IMR-90 (cell line): ENCODE data around the gene PHACTR2. TPM values are rescaled to one million over a fixed set of nuclear protein-coding genes. Genes with fewer than 3 reads are reported as not detected.
A peak's percentile ranks its signal among the peaks of the same experiment; 100 is the strongest.

Experiments
- ATAC-seq: fragments of 200-7000 bp; cut with Tn5 transposase; 2 replicates; pipeline ENCODE4 v1.9.1; 2020; ENCODE audit warnings: low read depth, mild to moderate bottlenecking, moderate library complexity
- BruUV-seq: library from RNA; stranded (reverse); fragments of 400-500 nt; replicated peaks from 2 replicates; lab custom pipeline; 2021; lab: Mats Ljungman, UMichigan
- CTCF ChIA-PET: fragments of 300-600 bp; formaldehyde crosslinking; extraction: SDS; loops from one replicate; lab custom pipeline; 2021; ENCODE audit warnings: antibody characterized with exemption; lab: Yijun Ruan, JAX
- POLR2A ChIA-PET: fragments of 300-600 bp; sonication (Branson Sonifier 250); formaldehyde crosslinking; loops from one replicate; lab custom pipeline; 2022; ENCODE audit warnings: antibody characterized with exemption; ENCODE audit not compliant: unreplicated experiment; lab: Charles Lee
- DNase-seq: peaks from one replicate; pipeline ENCODE4 v3.0.0; 2013
- H2AFZ ChIP-seq: replicated peaks from 2 replicates; pipeline ENCODE3; 2013; ENCODE audit warnings: low read length, mild to moderate bottlenecking; ENCODE audit not compliant: poor library complexity
- H2AK5ac ChIP-seq: 2 replicates; pipeline ENCODE4 v1.6.1; 2013; ENCODE audit warnings: low read depth, low read length, inconsistent platforms
- H2AK9ac ChIP-seq: replicated peaks from 2 replicates; pipeline ENCODE3; 2013; ENCODE audit warnings: mild to moderate bottlenecking, low read depth, low read length, moderate library complexity; ENCODE audit not compliant: poor library complexity
- H2BK120ac ChIP-seq: 2 replicates; pipeline ENCODE4 v1.6.1; 2013; ENCODE audit warnings: low read depth, low read length, inconsistent platforms
- H2BK15ac ChIP-seq: 3 replicates; pipeline ENCODE4 v1.6.1; 2013; ENCODE audit warnings: low read depth, low read length, inconsistent platforms
- H2BK20ac ChIP-seq: 2 replicates; pipeline ENCODE4 v1.6.1; 2013; ENCODE audit warnings: low read depth, mild to moderate bottlenecking, inconsistent platforms, low read length, moderate library complexity
- H2BK5ac ChIP-seq: 2 replicates; pipeline ENCODE4 v1.6.1; 2013; ENCODE audit warnings: mild to moderate bottlenecking, low read depth, low read length, inconsistent platforms; ENCODE audit not compliant: poor library complexity, severe bottlenecking
- H3K14ac ChIP-seq: replicated peaks from 2 replicates; pipeline ENCODE4 v1.6.1; 2013; ENCODE audit warnings: low read depth, low read length, inconsistent platforms
- H3K18ac ChIP-seq: 2 replicates; pipeline ENCODE4 v1.6.1; 2013; ENCODE audit warnings: low read depth, low read length, control low read depth
- H3K23ac ChIP-seq: 2 replicates; pipeline ENCODE4 v1.6.1; 2013; ENCODE audit warnings: low read depth, low read length, inconsistent platforms
- H3K27ac ChIP-seq: 2 replicates; pipeline ENCODE4 v1.5.1; 2013; ENCODE audit warnings: mild to moderate bottlenecking, control low read depth, low read length; ENCODE audit not compliant: insufficient read depth
- H3K27me3 ChIP-seq: 2 replicates; pipeline ENCODE4 v1.6.1; 2013; ENCODE audit warnings: low read length; ENCODE audit not compliant: control insufficient read depth, insufficient read depth
- H3K36me3 ChIP-seq: 2 replicates; pipeline ENCODE4 v1.6.1; 2013; ENCODE audit warnings: low read length, mixed read lengths; ENCODE audit not compliant: control insufficient read depth, insufficient read depth
- H3K4ac ChIP-seq: 2 replicates; pipeline ENCODE4 v1.6.1; 2013; ENCODE audit warnings: low read depth, low read length, inconsistent platforms
- H3K4me1 ChIP-seq: 2 replicates; pipeline ENCODE4 v1.6.1; 2013; ENCODE audit warnings: low read length, mixed read lengths; ENCODE audit not compliant: control insufficient read depth, insufficient read depth
- H3K4me2 ChIP-seq: 2 replicates; pipeline ENCODE4 v1.6.1; 2013; ENCODE audit warnings: low read depth, mild to moderate bottlenecking, control low read depth, low read length, moderate library complexity
- H3K4me3 ChIP-seq: 2 replicates; pipeline ENCODE4 v1.5.1; 2013; ENCODE audit warnings: low read depth, mild to moderate bottlenecking, control low read depth, low read length, moderate library complexity; ENCODE audit not compliant: insufficient read depth
- H3K56ac ChIP-seq: 2 replicates; pipeline ENCODE4 v1.6.1; 2013; ENCODE audit warnings: low read length, inconsistent platforms; ENCODE audit not compliant: insufficient read depth; ENCODE audit errors: extremely low read depth
- H3K79me1 ChIP-seq, 2 experiments: 2 replicates each; pipeline ENCODE4 v1.6.1; 2013; ENCODE audit warnings: low read length in 2 of 2, inconsistent platforms in 1 of 2, low read depth in 1 of 2
- H3K9ac ChIP-seq: 2 replicates; pipeline ENCODE4 v1.6.1; 2013; ENCODE audit warnings: low read depth, low read length, control low read depth
- H3K9me1 ChIP-seq: 2 replicates; pipeline ENCODE4 v1.6.1; 2013; ENCODE audit warnings: low read length, inconsistent platforms; ENCODE audit not compliant: insufficient read depth
- H3K9me3 ChIP-seq: 2 replicates; pipeline ENCODE4 v1.6.1; 2013; ENCODE audit warnings: low read length; ENCODE audit not compliant: control insufficient read depth, insufficient read depth
- H4K20me1 ChIP-seq: 2 replicates; pipeline ENCODE4 v1.6.1; 2013; ENCODE audit warnings: low read length, inconsistent platforms; ENCODE audit not compliant: insufficient read depth
- H4K5ac ChIP-seq: 2 replicates; pipeline ENCODE4 v1.6.1; 2013; ENCODE audit warnings: mild to moderate bottlenecking, low read depth, low read length, control low read depth
- H4K8ac ChIP-seq, 2 experiments: 2 replicates each; pipeline ENCODE4 v1.6.1; 2013; ENCODE audit warnings: low read depth in 2 of 2, low read length in 2 of 2, control low read depth in 1 of 2, inconsistent platforms in 1 of 2
- H4K91ac ChIP-seq: 2 replicates; pipeline ENCODE4 v1.6.1; 2013; ENCODE audit warnings: low read depth, low read length, inconsistent platforms; ENCODE audit not compliant: insufficient read depth
- BHLHE40 ChIP-seq: fragments of 150-350 bp; IDR thresholded peaks from 2 replicates; pipeline ENCODE4 v1.6.1; 2016; ENCODE audit warnings: mild to moderate bottlenecking, low read depth, low read length
- CEBPB ChIP-seq: IDR thresholded peaks from 2 replicates; pipeline ENCODE4 v1.6.1; 2012; ENCODE audit warnings: low read depth, low read length, improper control_type of control experiment
- CHD1 ChIP-seq: IDR thresholded peaks from 2 replicates; pipeline ENCODE4 v1.6.1; 2012; ENCODE audit warnings: low read depth, low read length, improper control_type of control experiment
- FOS ChIP-seq: fragments of 150-350 bp; IDR thresholded peaks from 2 replicates; pipeline ENCODE4 v1.6.1; 2016; ENCODE audit warnings: low read depth, low read length
- MAFK ChIP-seq: IDR thresholded peaks from 2 replicates; pipeline ENCODE4 v1.6.1; 2012; ENCODE audit warnings: low read depth, low read length, improper control_type of control experiment
- MAZ ChIP-seq: IDR thresholded peaks from 2 replicates; pipeline ENCODE4 v1.6.1; 2012; ENCODE audit warnings: low read depth, mild to moderate bottlenecking, low read length, improper control_type of control experiment, moderate library complexity, borderline replicate concordance
- MXI1 ChIP-seq: IDR thresholded peaks from 2 replicates; pipeline ENCODE4 v1.6.1; 2012; ENCODE audit warnings: low read depth, mild to moderate bottlenecking, low read length, moderate library complexity, borderline replicate concordance
- NFE2L2 ChIP-seq: fragments of 150-350 bp; IDR thresholded peaks from 2 replicates; pipeline ENCODE4 v1.6.1; 2016; ENCODE audit warnings: low read depth, mild to moderate bottlenecking, low read length
- POLR2A ChIP-seq: IDR thresholded peaks from 2 replicates; pipeline ENCODE4 v1.6.1; 2012; ENCODE audit warnings: mild to moderate bottlenecking, low read depth, low read length
- RAD21 ChIP-seq: IDR thresholded peaks from 2 replicates; pipeline ENCODE4 v1.6.1; 2012; ENCODE audit warnings: low read length, improper control_type of control experiment
- RCOR1 ChIP-seq: IDR thresholded peaks from 2 replicates; pipeline ENCODE4 v1.6.1; 2012; ENCODE audit warnings: mild to moderate bottlenecking, low read length, improper control_type of control experiment; ENCODE audit not compliant: insufficient replicate concordance
- RFX5 ChIP-seq: IDR thresholded peaks from 2 replicates; pipeline ENCODE4 v1.8.0; 2012; ENCODE audit warnings: low read depth, mild to moderate bottlenecking, low read length, moderate library complexity
- SMC3 ChIP-seq: fragments of 150-350 bp; IDR thresholded peaks from 2 replicates; pipeline ENCODE4 v1.6.1; 2016; ENCODE audit warnings: low read depth, mild to moderate bottlenecking, antibody characterized with exemption, low read length, moderate library complexity
- WGBS, 2 experiments: methylation state at CpG; one replicate each; pipeline versions ENCODE4 v1.1.5 to v1.1.7; 2013; ENCODE audit warnings: missing lambda C conversion rate in 2 of 2; ENCODE audit not compliant: insufficient read length in 1 of 2; ENCODE audit errors: extremely low coverage in 2 of 2; 5-methylcytosine and 5-hydroxymethylcytosine counted together
- dilution Hi-C: fragments of 300-500 bp; cut with HindIII; formaldehyde crosslinking; loops from one replicate; pipeline ENCODE4 v1.14.3; 2018; ENCODE audit warnings: low sequenced_read_pairs; ENCODE audit not compliant: unreplicated experiment
- in situ Hi-C: fragments of 300-500 bp; cut with MboI; formaldehyde crosslinking; loops from 3 replicates; pipeline ENCODE4 v1.14.3; 2019; ENCODE audit warnings: low sequenced_read_pairs, inconsistent platforms, mixed read lengths
- intact Hi-C: fragments of 100-400 bp; cut with micrococcal nuclease; formaldehyde crosslinking; loops from 2 replicates; pipeline ENCODE4 v1.10.0; 2022
- polyA plus RNA-seq, 3 experiments: library from polyadenylated mRNA; depleted of rRNA; stranded (reverse); fragments of >200 nt; gene quantifications; 2 replicates each; pipeline ENCODE4 v1.2.3, GENCODE V29; 2012; ENCODE audit warnings: low replicate concordance in 1 of 3
- total RNA-seq: library from RNA; depleted of rRNA; stranded (reverse); fragments of >200 nt; gene quantifications from 2 replicates; pipeline ENCODE4 v1.2.3, GENCODE V29; 2012
- TF ChIP-seq, protein P1 (sequence below): fragments of 150-350 bp; IDR thresholded peaks from 2 replicates; pipeline ENCODE4 v1.6.1; 2017; ENCODE audit warnings: mild to moderate bottlenecking, antibody characterized with exemption, low read length, low read depth

PHACTR2 gene
- total and polyA plus RNA-seq, 2 of the 4 experiments (the other 2 are of a cell fraction): 14.5 to 74.2 TPM

DNA sequence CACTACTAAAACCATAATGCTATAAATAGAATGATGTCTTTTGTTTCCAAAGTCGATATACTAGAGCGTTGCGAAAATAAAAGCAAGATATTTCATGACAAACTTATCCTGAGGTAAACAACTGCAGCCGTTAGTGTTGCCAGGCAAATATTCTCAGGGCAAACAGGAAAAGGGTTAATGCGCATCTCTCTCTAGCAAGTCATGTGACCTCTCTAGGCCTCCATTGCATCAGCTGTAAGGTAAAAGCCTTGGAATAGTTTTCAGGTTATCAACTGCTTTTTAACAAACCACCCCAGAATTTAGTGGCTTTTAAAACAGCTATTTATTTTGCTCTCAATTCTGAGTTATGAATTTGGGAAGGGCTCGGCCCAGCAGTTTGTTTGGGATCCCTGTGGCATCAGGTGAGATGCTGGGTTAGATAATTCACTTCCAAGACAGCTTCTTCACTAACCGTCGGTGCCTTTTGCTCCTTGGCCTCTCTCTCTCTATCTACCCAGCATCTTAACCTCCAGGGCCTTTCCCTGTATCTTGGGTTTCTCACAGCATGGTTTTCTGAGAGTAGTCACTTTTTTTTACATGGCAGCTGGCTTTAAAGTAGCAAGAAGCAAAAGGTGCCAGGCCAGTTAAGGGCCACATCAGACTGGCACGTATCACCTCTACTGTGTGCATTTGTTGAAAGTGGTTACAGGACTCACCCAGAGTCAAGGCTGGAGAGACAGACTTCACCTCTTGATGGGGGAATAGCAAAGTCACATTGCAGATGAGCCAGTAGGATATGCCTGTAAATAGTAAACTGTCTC, 126.2 kb downstream of the PHACTR2 start:
- ATAC-seq (no peak), DNase-seq (no peak)
- H3K4me3 ChIP-seq: no peak overlapping the region
- peak overlapping the region; percentile 82; the same call in 1 of the 3 replicates for H2BK15ac ChIP-seq
- dilution Hi-C loops (no loop called here), intact Hi-C loops (loop anchor here (2.0 kb wide), 1 partner anchor 43 kb away; no protein-coding TSS in a partner anchor), in situ Hi-C loops (no loop called here)
- H3K4me1 ChIP-seq: peaks cover 17% of the 10 kb centered on the region
- no peaks in the 10 kb centered on the region; the same call in 1 of the 2 replicates for H4K20me1 ChIP-seq
- no peaks in the 10 kb centered on the region for H3K27me3 ChIP-seq
- no peak overlapping the region for H3K9ac ChIP-seq
- H4K8ac ChIP-seq: peak overlapping the region in 1 of 2 experiments; percentile 21; a peak in 1 of 4 replicates
- H3K14ac ChIP-seq: peak overlapping the region; percentile 83
- H3K18ac ChIP-seq: peak overlapping the region; percentile 20; the same call in 1 of the 2 replicates
- H3K27ac ChIP-seq: no peak overlapping the region
- 90% methylated on average over 2 of the region's 9 CpGs; no CpG with 5 or more reads in 1 of the 2 experiments for WGBS, 2 experiments
- peak overlapping the region; percentile 53; the same call in 1 of the 2 replicates for H4K5ac ChIP-seq
- H3K4me2 ChIP-seq: no peak overlapping the region
- peaks cover 20% of the 10 kb centered on the region for H3K9me1 ChIP-seq
- BruUV-seq: no TSS peak
- H2BK120ac ChIP-seq: no peak overlapping the region; the same call in 1 of the 2 replicates
- H2BK5ac ChIP-seq: no peak overlapping the region
- TF ChIP-seq CEBPB: no peak
- no peak for TF ChIP-seq BHLHE40
- no peak for TF ChIP-seq POLR2A
- TF ChIP-seq RCOR1: no peak
- TF ChIP-seq RFX5: no peak
- TF ChIP-seq FOS: no peak
- TF ChIP-seq, protein P1, sequence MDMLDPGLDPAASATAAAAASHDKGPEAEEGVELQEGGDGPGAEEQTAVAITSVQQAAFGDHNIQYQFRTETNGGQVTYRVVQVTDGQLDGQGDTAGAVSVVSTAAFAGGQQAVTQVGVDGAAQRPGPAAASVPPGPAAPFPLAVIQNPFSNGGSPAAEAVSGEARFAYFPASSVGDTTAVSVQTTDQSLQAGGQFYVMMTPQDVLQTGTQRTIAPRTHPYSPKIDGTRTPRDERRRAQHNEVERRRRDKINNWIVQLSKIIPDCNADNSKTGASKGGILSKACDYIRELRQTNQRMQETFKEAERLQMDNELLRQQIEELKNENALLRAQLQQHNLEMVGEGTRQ: no peak
- TF ChIP-seq MAFK: no peak
- TF ChIP-seq RAD21: no peak
- TF ChIP-seq MXI1: no peak
- no peak for TF ChIP-seq CHD1
- no peak for TF ChIP-seq NFE2L2
- TF ChIP-seq MAZ: no peak
- TF ChIP-seq SMC3: no peak
- no peaks in the 10 kb centered on the region for H3K9me3 ChIP-seq
- peak overlapping the region; percentile 49 for H3K4ac ChIP-seq
- H2BK20ac ChIP-seq: peak overlapping the region; percentile 21; the same call in 1 of the 2 replicates
- peaks cover 4 to 37% of the 10 kb centered on the region in 2 experiments; a peak in 3 of 4 replicates for H3K79me1 ChIP-seq
- H3K36me3 ChIP-seq: peaks cover 3% of the 10 kb centered on the region; the same call in 1 of the 2 replicates
- POLR2A ChIA-PET: no interaction called here
- CTCF ChIA-PET: no interaction called here
- no peak overlapping the region for H3K56ac ChIP-seq
- no peak overlapping the region for H2AFZ ChIP-seq
- no peak overlapping the region; the same call in 1 of the 2 replicates for H3K23ac ChIP-seq
- no peak overlapping the region for H2AK9ac ChIP-seq
- H4K91ac ChIP-seq: 0 out of 2 replicates have a peak overlapping the region, but pooled peaks have one; percentile 23
- H2AK5ac ChIP-seq: peak overlapping the region; percentile 36
